ENCODE results near the gene HIP1. TPM values are rescaled to one million over a fixed set of nuclear protein-coding genes. Genes with fewer than 3 reads are reported as not detected.

Gene HIP1
- total and polyA plus RNA-seq, 2 of the 13 experiments (the other 11 are each of a cell fraction or from before 2014, with no cell fraction given), result 4.5 to 6.2 TPM

GRCh38 chr7:75715864-75716263 lies 22.9 kb downstream of the HIP1 start:
- POLR2A ChIA-PET, result no interaction called here
- no peak overlapping the region for H3K4me2 ChIP-seq (ENCODE audit: low read depth, low read length)
- ATAC-seq (no peak), DNase-seq (ENCODE audit: low spot score) (no peak), FAIRE-seq (no peak)
- CTCF ChIA-PET (ENCODE audit: low intra/inter-chr PET ratio, low total read pairs), result no interaction called here
- no peaks in the 10 kb centered on the region for H3K9me3 ChIP-seq (ENCODE audit: low read length)
- WGBS (ENCODE audit: low lambda C conversion rate), result 91% methylated on average over 7 of the region's 7 CpGs
- H2AFZ ChIP-seq (ENCODE audit: low read length), result no peak overlapping the region
- intact Hi-C loops (cut with micrococcal nuclease; ENCODE audit: unreplicated experiment) (no loop called here), in situ Hi-C loops (cut with HindIII; ENCODE audit: extremely low pct_ligation_motif_present, low pct_unique_long_range_greater_than_20kb) (no loop called here)
- no peaks in the 10 kb centered on the region for H3K36me3 ChIP-seq (replicated peaks in 1 of 2; ENCODE audit: control insufficient read depth in 1 of 2, insufficient read depth in 2 of 2, low read length in 2 of 2)
- BruUV-seq (replicated peaks), result no TSS peak
- H3K4me1 ChIP-seq (ENCODE audit: insufficient read depth, low read length), result peaks cover 32% of the 10 kb centered on the region
- no peaks in the 10 kb centered on the region for H3K27me3 ChIP-seq (ENCODE audit: control insufficient read depth in 1 of 2, insufficient read depth in 2 of 2, low read length in 2 of 2)
- no peak overlapping the region for H3K27ac ChIP-seq (ENCODE audit: extremely low read length, insufficient read depth, low read length)
- no peak overlapping the region for H3K4me3 ChIP-seq (replicated peaks in 1 of 3; ENCODE audit: insufficient read depth in 1 of 3, low read depth in 2 of 3, low read length in 3 of 3)
- no peaks in the 10 kb centered on the region; the same call in 1 of the 2 replicates for H4K20me1 ChIP-seq (ENCODE audit: insufficient read depth, low read length)
- no peak overlapping the region for H3K9ac ChIP-seq (ENCODE audit: insufficient read depth, low read depth, low read length)
- H3K79me2 ChIP-seq (ENCODE audit: insufficient read depth, low read length), result no peaks in the 10 kb centered on the region
- TF ChIP-seq ZNF740 (CRISPR knock-in tag; IDR thresholded peaks at IDR 0.05) (no peak), ZNF10 (CRISPR knock-in tag; IDR thresholded peaks at IDR 0.05; ENCODE audit: borderline replicate concordance, low read depth) (no peak), ZMAT5 (CRISPR knock-in tag; IDR thresholded peaks at IDR 0.05; ENCODE audit: borderline replicate concordance, low read depth) (no peak), MEF2D (CRISPR knock-in tag; IDR thresholded peaks at IDR 0.05) (no peak), KDM5A (IDR thresholded peaks at IDR 0.05; ENCODE audit: borderline replicate concordance, low read length) (no peak), ZBTB42 (CRISPR knock-in tag; IDR thresholded peaks at IDR 0.05) (no peak), ZNF343 (CRISPR knock-in tag; IDR thresholded peaks at IDR 0.05) (no peak), SMYD3 (CRISPR knock-in tag; IDR thresholded peaks at IDR 0.05) (no peak), ZNF816 (CRISPR knock-in tag; IDR thresholded peaks at IDR 0.05; ENCODE audit: borderline replicate concordance) (no peak), SKIL (CRISPR knock-in tag; IDR thresholded peaks at IDR 0.05; ENCODE audit: borderline replicate concordance) (no peak), JUNB (CRISPR knock-in tag; IDR thresholded peaks at IDR 0.05; ENCODE audit: borderline replicate concordance) (no peak), TRAFD1 (CRISPR knock-in tag; IDR thresholded peaks at IDR 0.05; ENCODE audit: borderline replicate concordance) (no peak), PRDM15 (CRISPR knock-in tag; IDR thresholded peaks at IDR 0.05) (no peak), NR2F6 (IDR thresholded peaks at IDR 0.05) (no peak), NR2F6 (CRISPR knock-in tag; IDR thresholded peaks at IDR 0.05) (no peak), HMG20B (CRISPR knock-in tag; conservative IDR thresholded peaks at IDR 0.05) (no peak), ZBTB1 (CRISPR knock-in tag; IDR thresholded peaks at IDR 0.05; ENCODE audit: borderline replicate concordance) (no peak), ZNF530 (CRISPR knock-in tag; IDR thresholded peaks at IDR 0.05; ENCODE audit: low read depth) (no peak)

Data from HepG2 (cell line).